Activated CD4-positive, alpha-beta T cell treated with anti-CD3 and anti-CD28 coated beads, Interleukin-2, amount 50 U/mL, for 4 hours (primary cell): ENCODE measurements around the gene AP5S1.

ENCODE experiments used
- DNase-seq, 2 experiments: peaks; one replicate each; pipeline ENCODE4 v3.0.0-alpha.2; 2020

Gene AP5S1

DNA sequence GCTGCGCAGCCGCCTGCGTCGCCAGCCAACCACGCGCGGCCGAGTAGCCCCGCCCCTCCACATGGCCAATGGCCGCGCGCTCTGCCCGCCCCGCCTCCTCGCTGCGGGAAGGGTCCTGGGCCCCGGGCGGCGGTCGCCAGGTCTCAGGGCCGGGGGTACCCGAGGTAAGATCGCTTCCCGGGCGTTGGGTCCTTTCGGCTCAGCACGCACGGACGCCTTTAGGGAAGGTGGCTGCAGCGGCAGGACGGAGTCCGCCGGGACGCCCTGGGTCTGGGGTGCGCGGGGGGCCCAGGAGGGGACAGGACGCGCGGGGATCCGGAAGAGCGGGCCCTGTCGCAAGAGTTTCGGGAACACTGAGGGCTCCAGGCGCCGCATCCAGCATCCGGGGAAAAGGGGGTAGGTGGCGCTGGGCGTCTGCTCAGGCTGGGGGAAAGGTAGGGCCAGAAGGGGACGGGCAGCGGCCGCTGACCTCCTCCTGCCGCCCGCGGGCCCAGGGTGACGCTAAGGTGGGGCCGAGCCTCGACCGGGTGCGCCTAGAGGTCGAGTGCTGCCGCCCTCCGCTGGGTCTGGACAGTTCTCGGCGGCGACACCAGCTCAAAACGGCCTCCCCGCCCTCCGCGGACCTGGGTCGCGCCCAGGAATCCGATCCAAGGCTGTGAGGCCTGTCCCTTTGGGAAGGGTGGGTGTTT, 26.5 kb downstream of the AP5S1 start, which contains the start of gene MAVS:
TSS of gene MAVS (plus strand) at position 95 of the 689 bp plus-strand sequence. CDS start 7,791 bp downstream, outside the sequence.
- peak; percentile 78 to 80 for DNase-seq

DNA sequence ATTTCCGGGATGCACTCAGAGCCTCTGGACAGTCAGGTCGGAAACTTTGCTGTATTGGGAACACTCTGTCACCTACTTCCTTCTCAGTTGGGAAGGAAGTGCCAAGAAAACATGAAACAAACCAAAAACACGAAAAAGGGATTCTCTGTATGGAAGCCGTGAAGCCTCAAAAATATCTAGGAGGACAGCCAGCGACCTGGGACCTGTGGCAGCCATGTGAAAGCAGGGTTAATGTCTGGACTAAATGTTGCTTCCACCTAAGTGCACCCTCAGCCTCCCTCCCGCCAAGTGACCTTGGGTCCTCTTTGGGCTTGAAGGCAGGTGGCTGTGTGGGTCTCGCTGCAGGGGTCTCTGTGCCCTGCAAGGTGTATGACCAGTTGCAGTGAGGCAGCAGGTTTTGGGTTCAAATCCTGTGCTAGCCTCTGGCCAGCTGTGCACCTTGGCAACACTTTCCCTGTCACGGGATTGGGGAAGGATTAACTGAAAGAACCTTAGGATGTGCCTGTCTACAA, 27.1 kb downstream of the AP5S1 start:
- DNase-seq: no peak

DNA sequence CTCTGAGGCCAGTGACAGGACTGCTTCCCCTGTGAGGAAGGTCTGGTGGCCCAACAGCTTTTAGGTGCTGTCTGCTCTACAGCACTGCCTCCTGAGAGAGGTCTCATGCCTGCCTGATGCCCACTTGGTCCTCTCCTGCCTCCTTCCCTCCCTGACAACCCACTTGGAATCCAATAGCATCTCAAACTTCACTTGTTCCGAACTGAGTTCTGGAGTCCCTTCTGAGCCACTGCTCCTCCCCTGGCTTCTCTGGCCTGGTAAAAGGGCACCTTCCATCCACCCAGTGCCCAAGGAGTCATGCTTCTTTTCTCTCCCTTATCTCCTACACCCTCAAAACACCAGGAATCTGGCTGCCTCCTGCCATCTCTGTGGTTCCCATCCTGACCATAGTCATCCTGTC, 28.2 kb downstream of the AP5S1 start:
- DNase-seq: no peak

DNA sequence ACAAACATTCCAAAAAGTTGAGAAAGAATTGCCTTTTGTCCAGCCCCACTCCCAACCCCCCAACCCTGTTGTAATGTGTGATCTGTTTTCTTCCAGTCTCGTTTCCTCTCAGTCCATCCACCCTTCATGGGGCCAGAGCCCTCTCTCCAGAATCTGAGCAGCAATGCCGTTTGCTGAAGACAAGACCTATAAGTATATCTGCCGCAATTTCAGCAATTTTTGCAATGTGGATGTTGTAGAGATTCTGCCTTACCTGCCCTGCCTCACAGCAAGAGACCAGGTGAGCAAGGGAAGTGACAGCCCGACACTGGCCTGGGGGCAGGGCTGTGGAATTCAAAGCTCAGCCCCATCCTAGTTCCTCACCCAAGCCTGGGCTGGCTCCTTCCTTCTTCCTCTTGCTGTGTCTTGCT, 34.1 kb downstream of the AP5S1 start:
- no peak for DNase-seq

DNA sequence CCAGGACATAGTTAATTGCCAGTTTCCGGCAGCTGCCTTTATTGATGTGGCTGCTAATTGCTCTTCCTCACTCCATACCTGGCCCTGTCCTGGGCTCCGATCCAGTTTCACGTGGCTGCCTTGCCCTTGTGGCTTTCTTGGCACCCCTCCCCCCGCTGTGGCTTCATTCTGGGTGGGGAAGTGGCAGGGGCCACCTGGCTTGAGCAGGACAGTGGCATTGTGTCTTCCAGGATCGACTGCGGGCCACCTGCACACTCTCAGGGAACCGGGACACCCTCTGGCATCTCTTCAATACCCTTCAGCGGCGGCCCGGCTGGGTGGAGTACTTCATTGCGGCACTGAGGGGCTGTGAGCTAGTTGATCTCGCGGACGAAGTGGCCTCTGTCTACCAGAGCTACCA, 37.1 kb downstream of the AP5S1 start:
- DNase-seq: no peak

DNA sequence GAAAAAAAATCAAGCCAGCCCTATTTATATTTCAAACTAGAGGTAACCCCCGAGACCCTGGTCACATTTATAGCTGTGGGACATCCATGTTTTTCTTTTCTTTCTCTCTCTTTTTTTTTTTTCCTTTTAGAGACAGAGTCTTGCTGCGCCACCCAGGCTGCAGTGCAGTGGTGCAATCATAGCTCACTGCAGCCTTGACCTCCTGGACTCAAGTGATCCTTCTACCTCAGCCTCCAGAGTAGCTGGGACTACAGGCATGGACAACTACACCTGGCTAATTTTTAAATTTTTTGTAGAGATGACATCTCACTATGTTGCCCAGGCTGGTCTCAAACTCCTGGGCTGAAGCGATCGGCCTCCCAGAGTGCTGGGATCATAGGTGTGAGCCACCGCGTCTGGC, 38.3 kb downstream of the AP5S1 start:
- no peak for DNase-seq

DNA sequence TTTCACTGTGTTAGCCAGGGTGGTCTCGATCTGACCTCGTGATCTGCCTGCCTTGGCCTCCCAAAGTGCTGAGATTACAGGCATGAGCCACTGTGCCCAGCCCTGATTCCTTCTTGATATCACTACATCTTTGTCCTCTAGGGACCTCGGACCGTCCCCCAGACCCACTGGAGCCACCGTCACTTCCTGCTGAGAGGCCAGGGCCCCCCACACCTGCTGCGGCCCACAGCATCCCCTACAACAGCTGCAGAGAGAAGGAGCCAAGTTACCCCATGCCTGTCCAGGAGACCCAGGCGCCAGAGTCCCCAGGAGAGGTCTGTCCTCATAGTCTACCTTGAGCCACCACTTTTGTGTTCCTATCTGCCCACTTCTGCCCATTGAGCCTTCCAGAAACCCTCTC, 40.8 kb downstream of the AP5S1 start:
- DNase-seq: no peak

DNA sequence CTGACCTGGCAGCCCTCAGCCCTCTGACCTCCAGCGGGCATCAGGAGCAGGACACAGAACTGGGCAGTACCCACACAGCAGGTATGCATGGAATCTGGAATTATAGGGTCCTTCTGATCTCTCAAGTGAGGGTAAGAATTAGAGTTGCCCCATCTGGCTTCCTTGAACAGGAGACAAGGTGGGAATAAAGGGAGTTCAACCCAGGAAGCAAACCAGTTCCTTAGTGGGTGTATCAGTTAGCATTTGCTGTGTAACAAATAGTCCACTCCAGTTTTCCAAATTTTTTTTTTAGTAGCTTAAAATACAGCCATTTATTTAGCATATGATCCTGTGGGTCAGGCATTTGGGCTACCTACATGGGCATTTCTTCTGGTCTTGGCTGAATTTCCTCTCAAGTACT, 42.0 kb downstream of the AP5S1 start:
- DNase-seq: no peak

DNA sequence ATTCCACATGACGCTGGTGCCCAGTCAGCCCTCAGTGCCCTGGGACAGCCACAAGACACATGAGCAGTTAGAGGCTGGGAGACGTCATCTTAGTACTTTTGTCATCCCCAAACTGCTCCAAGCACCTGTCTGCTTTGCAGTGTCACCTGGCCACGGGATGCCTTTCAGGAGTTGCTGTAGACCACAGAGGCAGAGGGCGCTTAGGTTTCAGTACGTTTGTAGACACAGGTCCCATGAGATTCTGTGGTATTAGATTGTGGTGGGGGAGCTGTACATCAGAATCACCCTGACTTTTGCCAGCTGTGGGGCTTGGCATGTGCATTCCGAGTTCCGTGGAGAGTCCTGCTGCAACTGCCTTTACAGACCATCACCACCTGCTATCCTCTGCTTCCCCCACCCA, 43.0 kb downstream of the AP5S1 start:
- no peak for DNase-seq

DNA sequence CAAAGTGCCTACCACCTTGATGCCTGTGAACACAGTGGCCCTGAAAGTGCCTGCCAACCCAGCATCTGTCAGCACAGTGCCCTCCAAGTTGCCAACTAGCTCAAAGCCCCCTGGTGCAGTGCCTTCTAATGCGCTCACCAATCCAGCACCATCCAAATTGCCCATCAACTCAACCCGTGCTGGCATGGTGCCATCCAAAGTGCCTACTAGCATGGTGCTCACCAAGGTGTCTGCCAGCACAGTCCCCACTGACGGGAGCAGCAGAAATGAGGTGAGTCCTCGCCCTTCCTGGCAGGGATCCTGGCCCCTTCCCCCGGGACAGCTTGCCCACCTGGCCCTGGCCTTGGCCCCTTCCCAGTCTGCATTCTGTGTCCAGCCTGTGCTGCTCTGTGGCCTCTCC, 44.2 kb downstream of the AP5S1 start:
- DNase-seq: no peak

DNA sequence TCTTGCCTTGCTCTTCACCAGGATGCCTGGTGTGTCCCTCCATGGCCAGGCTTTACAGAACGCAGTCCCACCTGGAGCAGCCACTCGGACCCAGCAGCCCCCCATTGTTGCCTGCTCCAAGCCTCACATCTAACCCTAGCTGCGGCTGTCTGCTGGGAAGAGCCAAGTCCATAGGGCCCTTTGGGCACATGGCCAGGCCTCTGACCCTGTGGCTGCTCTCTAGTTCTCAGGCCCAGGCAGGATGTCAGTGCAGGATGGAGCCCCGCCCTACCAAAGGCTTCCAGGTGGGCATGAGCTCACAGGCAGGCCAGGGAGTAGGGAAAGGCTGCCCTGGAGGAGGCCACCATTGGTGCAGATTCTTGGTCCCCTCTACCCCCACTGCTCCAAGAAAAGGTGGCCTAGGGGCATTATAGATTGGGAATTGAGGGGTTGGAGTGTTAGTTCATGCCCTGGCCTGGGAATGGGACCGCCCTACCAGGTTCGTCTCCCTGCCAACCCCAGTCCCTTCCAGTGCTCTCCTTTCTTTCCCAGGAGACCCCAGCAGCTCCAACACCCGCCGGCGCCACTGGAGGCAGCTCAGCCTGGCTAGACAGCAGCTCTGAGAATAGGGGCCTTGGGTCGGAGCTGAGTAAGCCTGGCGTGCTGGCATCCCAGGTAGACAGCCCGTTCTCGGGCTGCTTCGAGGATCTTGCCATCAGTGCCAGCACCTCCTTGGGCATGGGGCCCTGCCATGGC, 45.0 kb downstream of the AP5S1 start:
- no peak for DNase-seq

DNA sequence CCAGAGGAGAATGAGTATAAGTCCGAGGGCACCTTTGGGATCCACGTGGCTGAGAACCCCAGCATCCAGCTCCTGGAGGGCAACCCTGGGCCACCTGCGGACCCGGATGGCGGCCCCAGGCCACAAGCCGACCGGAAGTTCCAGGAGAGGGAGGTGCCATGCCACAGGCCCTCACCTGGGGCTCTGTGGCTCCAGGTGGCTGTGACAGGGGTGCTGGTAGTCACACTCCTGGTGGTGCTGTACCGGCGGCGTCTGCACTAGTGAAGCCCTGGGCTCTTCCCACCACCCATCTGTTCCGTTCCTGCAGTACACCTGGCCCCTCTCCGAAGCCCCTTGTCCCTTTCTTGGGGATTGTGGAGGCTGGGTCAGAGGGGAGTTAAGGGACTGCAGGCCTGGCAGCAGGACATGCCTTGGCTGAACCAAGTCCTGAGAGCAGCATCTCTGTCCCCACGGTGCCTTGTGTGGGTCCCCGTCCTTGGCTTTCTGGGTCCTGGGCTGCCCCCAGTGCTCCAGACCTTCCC, 45.6 kb downstream of the AP5S1 start:
- no peak for DNase-seq

DNA sequence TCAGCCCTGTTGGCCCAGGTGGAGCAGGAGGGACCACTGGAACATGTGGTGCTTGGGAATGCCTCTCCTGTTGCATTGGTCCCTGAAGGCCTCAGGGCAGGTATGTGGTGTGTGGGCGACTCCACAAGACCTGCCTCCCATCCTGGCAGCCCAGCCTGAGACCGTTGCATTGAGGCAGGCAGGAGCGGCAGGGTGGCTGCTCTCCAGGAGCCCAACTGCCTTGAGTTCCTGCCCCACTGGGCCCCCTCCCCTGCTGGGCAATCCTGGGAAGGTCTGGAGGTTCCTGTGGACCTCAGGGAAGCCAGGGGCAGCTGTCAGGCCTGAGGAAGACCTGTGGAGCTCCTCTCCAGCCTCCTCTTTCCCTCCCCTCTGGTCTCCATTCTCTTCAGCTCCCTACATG, 46.1 kb downstream of the AP5S1 start:
- DNase-seq: no peak

DNA sequence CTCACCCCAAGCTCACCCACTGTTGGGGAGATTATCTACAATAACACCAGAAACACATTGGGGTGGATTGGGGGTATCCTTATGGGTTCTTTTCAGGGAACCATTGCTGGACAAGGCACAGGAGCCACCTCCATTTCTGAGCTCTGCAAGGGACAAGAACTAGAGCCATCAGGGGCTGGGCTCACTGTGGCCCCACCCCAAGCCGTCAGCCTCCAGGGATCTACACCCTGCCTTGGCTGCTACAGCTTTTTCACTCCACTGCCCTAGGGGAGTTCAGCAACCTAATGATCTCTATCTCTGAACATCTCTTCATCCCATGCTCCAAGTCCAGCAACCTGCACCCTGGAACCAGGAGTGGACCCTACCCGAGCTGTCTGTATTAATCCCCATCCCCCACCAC, 47.5 kb downstream of the AP5S1 start:
- no peak for DNase-seq

DNA sequence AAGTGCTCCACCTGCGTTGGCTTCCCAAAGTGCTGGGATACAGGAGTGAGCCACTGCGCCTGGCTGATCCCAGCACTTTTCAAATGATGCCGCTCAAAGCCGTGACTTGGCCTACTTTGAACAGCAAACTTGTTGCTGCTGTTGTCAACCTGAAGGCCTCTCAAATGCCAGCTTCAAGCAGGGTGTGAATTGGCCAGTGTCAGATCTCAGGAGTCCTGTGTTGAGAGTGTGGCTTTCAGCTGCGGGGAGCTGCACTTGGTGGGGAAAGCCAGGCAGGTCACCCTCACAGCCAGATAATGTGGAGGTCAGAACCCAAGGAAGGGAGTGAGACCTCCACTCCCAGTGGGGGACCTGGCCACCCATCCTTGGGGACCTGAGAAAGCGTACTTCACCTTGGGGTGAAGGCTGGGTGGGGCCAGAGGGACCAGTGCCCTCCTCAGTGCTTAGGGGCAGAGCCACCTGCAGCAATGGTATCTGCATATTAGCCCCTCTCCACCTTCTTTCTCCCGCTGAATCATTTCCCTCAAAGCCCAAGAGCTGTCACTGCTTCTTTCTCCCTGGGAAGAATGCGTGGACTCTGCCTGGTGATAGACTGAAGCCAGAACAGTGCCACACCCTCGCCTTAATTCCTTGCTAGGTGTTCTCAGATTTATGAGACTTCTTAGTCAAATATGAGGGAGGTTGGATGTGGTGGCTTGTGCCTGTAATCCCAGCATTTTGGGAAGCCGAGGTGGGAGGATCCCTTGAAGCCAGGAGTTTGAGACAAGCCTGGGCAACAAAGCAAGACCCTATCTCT, 49.7 kb downstream of the AP5S1 start:
- DNase-seq: no peak

DNA sequence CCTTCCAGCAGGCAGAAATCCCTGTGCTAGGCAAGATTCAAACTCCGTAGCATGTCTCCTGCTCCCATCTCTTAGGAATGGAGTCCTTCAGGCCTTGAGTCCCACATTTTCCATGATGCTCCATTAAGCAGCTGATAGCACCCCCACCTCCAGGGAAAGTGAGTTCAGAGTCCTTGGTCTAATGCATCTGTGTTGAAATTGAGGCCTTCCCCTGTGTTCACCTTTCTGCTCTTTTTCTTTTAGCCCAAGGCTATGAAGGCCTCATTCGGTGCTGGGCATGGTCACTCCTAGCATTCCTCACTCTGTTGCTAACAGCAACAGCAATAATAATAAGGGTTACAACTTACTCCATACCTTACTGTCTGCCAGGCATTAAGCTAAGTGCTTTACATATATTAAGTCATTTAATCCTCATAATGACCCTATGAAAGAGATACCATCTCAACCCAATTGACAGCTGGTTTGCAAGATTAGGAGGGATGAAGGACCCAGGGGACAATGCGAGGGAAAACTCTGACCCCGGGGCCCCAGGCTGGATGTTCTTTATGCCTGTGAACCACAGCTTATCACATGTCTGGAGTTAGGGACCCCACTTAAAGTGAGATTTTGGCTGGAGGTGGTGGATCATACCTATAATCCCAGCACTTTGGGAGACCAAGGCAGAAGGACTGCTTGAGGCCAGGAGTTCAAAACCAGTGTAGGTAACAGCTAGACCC, 51.4 kb downstream of the AP5S1 start:
- no peak for DNase-seq

DNA sequence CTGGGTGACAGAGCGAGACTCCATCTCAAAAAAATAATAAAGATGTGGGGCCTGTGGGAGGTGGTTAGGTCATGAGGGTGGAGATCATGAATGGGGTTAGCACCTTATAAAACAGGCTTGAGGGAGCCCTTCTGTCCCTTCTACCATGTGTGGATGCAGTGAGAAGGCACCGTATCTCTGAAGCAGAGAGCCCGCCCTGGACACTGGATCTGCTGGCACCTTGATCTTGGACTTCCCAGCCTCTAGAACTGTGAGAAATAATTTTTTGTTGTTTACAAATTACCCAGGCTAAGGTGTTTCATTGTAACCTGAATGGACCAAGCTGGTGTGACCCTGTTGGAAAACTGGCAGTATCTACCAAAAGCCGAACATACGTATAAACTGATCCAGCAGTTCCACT, 53.2 kb downstream of the AP5S1 start:
- no peak for DNase-seq

DNA sequence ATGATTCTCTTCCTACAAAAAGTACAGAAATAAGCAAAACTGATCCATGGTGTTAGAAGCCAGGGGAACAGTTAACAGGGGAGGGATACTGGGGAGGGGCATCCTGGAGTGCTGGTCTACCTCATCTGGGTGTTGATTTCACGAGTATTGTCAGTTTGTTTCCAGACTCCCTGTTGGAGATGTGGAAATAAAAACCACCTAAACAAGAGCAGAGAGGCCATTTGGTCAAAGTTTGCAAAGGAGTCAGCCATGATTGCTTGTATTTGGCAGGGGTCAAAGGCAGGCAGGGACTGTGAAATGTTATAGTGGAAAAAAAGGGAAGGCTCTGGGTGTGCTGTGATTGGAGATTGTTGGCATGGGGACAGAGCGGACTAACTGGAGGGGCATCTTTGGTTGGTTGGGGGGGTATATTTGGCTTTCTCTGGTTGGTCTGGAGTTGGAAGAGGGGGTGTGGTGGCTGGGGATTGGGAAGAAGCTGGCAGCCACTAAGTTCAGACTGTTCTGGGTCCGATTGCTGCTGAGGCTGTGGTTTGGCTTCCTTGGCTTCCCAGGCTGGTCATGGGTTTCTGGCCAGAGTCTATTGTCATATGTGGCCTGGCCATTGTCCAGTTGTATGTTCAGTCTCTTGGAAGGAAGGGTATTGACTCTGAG, 54.0 kb downstream of the AP5S1 start:
- no peak for DNase-seq

DNA sequence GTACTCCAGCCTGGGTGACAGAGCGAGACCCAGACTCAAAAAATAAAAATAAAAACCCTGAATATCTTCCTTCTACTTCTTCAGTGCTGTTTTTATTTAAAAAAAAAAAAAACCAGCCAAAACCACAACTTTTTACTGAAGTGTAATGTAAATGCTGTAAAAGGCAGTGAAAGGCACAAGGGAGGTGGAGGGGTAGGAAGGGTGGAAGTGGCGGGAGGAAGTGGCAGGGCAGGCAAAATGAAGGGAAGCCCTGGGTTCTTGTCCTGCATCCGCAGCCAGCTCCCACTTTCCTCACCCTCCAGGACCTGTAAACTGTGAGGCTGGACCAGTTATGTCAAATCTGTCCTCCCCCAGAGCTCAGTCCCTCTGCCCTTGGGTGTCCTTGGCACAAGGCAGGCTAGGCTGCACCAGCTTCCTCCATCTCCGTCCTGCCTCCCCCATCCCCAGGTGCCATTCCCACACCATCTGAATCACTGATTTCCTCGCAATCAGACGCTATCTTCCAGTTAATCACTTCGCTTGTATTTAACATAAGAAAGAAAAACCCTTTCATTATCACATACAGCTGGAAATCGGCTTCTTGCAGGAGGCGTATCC, 55.1 kb downstream of the AP5S1 start:
- DNase-seq: no peak

DNA sequence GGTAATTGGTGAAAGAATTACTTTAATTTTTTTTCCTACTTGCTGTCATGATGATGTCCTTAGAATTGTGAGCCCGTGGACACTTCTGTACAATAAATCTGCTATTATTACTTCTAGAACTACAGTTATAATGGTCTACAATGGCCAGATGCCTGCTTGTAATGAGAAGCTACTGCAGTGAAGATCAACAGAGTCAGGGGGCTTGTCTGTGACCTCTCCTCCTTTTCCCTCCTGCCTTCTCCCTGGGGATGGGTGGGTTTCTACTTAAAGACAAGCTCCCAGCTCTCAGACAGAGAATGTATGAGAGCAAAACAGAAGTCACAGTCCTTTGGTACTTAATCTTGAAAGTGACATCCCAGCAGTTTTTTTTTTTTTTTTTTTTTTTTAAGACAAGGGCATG, 55.7 kb downstream of the AP5S1 start:
- DNase-seq: no peak

DNA sequence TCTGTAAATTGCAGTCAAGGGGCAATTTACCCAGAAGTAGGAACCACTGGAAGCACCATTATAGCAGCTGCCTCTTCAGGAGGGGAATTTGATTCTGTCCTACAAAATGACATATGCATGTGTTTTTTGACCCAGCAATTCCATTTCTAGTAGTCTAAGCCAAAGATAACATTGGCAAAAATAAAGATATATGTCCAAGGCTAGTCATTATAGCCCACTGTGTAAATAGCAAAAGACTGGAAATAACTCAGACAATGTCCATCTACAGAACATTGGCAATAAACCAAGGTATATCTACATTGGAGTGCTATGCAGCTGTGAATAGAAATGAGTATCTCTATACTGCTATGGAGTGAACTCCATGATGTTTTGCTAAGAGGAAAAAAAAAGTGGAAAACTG, 56.3 kb downstream of the AP5S1 start:
- DNase-seq: no peak
